Tibial artery (tissue), 4 donors: ENCODE data around the gene JAM2.

Experiments used
- DNase-seq, 2 donors: peaks; one replicate each; pipeline ENCODE4 v3.0.0-alpha.2; 2019
- H3K27ac ChIP-seq, 2 donors: fragments of 200-600 bp; sonication (generic) in 1 of 2; 1 replicate in 1 of 2; 2 replicates in 1 of 2; pipeline ENCODE4 v1.5.1; 2018 to 2019; ENCODE audit warnings: mild to moderate bottlenecking in 1 of 2
- H3K27me3 ChIP-seq, 2 donors: fragments of 200-600 bp; sonication (generic) in 1 of 2; one replicate each; pipeline versions ENCODE4 v1.5.1 to v1.6.0; 2016 to 2019
- H3K36me3 ChIP-seq, 3 donors: fragments of 200-600 bp; sonication (generic) in 2 of 3; one replicate each; pipeline ENCODE4 v1.5.1; 2016 to 2019; ENCODE audit warnings: mild to moderate bottlenecking in 2 of 3
- H3K4me1 ChIP-seq, 4 donors: fragments of 200-600 bp; sonication (generic) in 2 of 4; 1 replicate in 3 of 4; 2 replicates in 1 of 4; pipeline ENCODE4 v1.5.1; 2016 to 2019
- H3K4me3 ChIP-seq, 2 donors: fragments of 200-600 bp; sonication (generic) in 1 of 2; 1 replicate in 1 of 2; 2 replicates in 1 of 2; pipeline ENCODE4 v1.5.1; 2018 to 2019; ENCODE audit warnings: mild to moderate bottlenecking in 2 of 2
- H3K9me3 ChIP-seq, 3 donors: fragments of 200-600 bp; sonication (generic) in 1 of 3; one replicate each; pipeline ENCODE4 v1.5.1; 2016 to 2019
- intact Hi-C: fragments of 100-400 bp; cut with DNase I; formaldehyde crosslinking; loops from one replicate; pipeline ENCODE4 v1.15.0; 2023; ENCODE audit warnings: low total_unique reads
- TF ChIP-seq, protein P1 (sequence below), 2 experiments: fragments of 200-600 bp in 1 of 2; fragments of 450-650 bp in 1 of 2; IDR thresholded peaks; one replicate each; pipeline ENCODE4 v1.5.1; 2017 to 2019; ENCODE audit warnings: antibody characterized with exemption in 2 of 2, mild to moderate bottlenecking in 1 of 2, moderate library complexity in 1 of 2

The JAM2 gene

DNA sequence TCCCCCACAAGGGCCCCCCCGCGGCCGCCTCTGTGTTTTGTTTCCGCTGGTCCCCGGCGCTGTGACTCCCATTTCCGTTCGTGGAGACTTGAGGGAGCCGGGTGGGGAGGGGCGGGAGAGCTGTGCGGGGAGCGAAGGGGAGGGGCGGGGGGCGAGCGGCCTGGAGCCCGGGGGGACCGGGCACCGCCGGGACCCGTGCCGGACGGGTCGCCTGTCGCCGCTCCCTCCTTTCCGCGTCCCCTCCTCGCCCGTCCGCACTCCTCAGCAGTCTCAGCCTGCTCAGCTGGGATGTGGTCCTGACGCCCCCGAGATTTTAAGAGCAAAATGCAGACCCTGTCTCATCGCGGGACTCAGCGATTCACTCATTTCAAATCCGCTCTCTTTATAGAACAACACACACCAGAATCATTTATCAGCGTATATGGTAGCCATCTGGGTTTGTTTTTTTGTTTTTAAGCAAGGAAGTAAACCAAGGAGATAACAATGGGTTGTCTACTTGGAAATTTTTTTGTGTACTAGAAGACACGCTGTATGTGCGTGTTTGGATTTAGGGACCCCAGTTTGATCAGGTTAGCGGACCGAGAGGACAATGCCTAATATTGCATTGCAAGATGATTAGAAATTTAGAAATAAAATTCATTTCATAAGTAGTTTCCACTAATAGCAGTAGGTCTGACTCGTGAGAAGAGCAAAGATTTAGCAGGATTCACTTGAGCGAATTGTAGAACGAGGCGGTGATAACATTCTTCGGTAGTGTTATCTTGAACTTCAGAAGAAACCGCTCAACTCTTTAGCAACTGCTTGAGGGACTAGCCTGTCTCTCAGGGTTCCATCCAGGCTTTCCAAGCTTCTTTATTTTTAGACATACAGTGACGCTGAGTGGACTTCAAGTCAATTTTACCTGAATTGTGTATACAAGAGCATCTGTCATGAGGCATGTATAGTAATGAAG, 96.9 kb downstream of the JAM2 start:
- TF ChIP-seq, protein P1, sequence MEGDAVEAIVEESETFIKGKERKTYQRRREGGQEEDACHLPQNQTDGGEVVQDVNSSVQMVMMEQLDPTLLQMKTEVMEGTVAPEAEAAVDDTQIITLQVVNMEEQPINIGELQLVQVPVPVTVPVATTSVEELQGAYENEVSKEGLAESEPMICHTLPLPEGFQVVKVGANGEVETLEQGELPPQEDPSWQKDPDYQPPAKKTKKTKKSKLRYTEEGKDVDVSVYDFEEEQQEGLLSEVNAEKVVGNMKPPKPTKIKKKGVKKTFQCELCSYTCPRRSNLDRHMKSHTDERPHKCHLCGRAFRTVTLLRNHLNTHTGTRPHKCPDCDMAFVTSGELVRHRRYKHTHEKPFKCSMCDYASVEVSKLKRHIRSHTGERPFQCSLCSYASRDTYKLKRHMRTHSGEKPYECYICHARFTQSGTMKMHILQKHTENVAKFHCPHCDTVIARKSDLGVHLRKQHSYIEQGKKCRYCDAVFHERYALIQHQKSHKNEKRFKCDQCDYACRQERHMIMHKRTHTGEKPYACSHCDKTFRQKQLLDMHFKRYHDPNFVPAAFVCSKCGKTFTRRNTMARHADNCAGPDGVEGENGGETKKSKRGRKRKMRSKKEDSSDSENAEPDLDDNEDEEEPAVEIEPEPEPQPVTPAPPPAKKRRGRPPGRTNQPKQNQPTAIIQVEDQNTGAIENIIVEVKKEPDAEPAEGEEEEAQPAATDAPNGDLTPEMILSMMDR (IDR thresholded peaks at IDR 0.05), result no peak
- no peaks in the 10 kb centered on the region for H3K9me3 ChIP-seq
- H3K36me3 ChIP-seq, result peaks cover 0 to 4% (median 0%) of the 10 kb centered on the region in 3 donors
- H3K4me3 ChIP-seq, result peak overlapping the region; percentile 82 to 97
- DNase-seq, result peak; percentile 89 to 93
- H3K4me1 ChIP-seq, result peaks cover 0 to 45% (median 26%) of the 10 kb centered on the region in 4 donors
- intact Hi-C loops, result loop anchor here (10.0 kb wide), 2 partner anchors 131 to 439 kb away; partner anchors contain the start of genes APP and MRPL39
- H3K27me3 ChIP-seq, result no peaks in the 10 kb centered on the region
- peak overlapping the region; percentile 96 to 99 for H3K27ac ChIP-seq

DNA sequence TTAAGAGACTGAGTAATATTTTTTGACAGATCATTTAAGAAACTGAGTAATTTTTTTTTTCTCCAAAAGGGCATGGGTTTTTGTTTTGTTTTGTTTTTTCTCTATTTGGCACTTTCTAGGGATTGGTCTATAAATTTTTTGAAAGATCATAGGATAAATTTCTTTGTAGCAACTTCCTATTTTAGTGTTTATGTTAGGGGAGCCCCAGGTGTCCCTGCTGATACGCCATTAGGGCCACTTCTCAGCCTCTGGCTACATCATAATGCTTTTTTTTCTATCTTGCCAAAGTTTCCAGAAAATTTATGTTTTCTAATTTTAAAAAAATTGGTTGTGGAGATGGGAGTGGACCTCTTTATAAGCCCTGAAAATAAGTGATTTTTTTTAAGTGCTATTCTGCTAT, 98.4 kb downstream of the JAM2 start:
- TF ChIP-seq, protein P1 (IDR thresholded peaks at IDR 0.05), result no peak
- Histone ChIP-seq H3K9me3 (no peaks in the 10 kb centered on the region), H3K27ac (no peak overlapping the region), H3K4me3 (no peak overlapping the region), H3K36me3 (peaks cover 0 to under 1% (median 0%) of the 10 kb centered on the region in 3 donors), H3K27me3 (no peaks in the 10 kb centered on the region), H3K4me1 (peaks cover 0 to 35% (median 20%) of the 10 kb centered on the region in 4 donors)
- no peak for DNase-seq
- intact Hi-C loops, result loop anchor here (10.0 kb wide), 2 partner anchors 133 to 437 kb away; partner anchors contain the start of genes APP and MRPL39

DNA sequence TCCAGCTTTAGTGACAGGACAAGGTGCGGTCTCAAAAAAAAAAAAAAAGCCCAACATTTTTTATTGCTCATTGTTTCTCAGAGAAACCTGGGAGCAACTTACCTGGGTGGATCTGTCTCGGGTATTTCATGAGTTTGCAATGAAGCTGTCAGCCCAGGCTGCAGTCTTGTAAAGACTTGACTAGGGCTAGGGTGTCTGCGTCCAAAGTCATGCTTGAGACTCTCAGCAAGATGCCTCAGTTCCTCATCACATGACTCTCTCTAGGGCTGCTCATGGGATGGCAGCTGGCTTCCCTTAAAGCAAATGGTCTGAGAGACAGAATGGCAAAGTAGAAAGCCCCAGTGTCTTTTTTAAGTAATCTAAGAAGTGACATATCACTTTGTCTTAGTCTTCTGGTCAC, 103.8 kb downstream of the JAM2 start:
- DNase-seq, result no peak
- Histone ChIP-seq H3K4me1 (peaks cover 0 to 2% (median 0%) of the 10 kb centered on the region in 4 donors), H3K27ac (no peak overlapping the region), H3K4me3 (no peak overlapping the region), H3K9me3 (no peaks in the 10 kb centered on the region), H3K36me3 (peaks cover 0 to 18% (median 0%) of the 10 kb centered on the region in 3 donors), H3K27me3 (no peaks in the 10 kb centered on the region)
- TF ChIP-seq, protein P1 (IDR thresholded peaks at IDR 0.05), result no peak
- intact Hi-C loops, result no loop called here

DNA sequence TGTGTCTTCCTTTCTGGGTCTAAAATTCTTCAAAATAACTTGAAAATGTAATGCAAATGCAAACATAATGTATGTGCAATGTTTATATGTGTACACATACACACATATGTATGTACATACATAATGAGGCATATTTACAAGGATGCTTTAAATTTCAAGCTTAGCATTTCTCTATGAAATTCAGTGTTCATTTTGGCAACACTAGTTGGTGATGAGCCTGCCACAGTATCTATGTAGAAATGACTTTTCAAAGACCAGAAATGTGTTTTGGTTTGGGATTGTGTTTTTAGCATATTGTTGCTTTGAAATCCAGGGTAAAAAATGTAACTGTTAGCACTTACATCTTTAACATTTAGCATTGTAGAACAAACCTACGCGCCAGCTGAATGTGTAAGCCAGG, 105.8 kb downstream of the JAM2 start:
- Histone ChIP-seq H3K36me3 (peaks cover 7 to 31% (median 12%) of the 10 kb centered on the region in 3 donors), H3K27ac (no peak overlapping the region), H3K4me1 (no peaks in the 10 kb centered on the region), H3K27me3 (no peaks in the 10 kb centered on the region), H3K9me3 (no peaks in the 10 kb centered on the region), H3K4me3 (no peak overlapping the region)
- intact Hi-C loops, result no loop called here
- DNase-seq, result no peak
- TF ChIP-seq, protein P1 (IDR thresholded peaks at IDR 0.05), result no peak

DNA sequence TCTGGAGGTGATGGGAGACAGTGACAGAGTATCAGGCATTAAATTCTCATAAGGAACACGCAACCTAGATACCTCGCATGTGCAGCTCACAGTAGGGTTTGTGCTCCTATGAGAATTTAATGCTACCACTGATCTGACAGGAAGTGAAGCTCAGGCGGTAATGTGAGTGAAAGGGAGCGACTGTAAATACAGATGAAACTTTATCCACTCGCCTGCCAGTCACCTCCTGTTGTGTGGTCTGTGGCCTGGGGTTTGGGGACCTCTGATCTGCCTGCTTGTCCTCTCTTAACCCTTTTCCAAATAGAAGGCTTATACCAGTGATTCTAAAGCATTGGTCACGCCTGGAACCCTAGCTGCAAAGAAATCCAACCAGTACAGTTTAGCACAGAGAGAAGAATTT, 111.0 kb downstream of the JAM2 start:
- intact Hi-C loops, result no loop called here

More for the DNA sequence above, 111.0 kb downstream of the JAM2 start:
- no peaks in the 10 kb centered on the region for H3K27me3 ChIP-seq
- DNase-seq, result no peak
- H3K4me3 ChIP-seq, result no peak overlapping the region
- H3K27ac ChIP-seq, result no peak overlapping the region
- TF ChIP-seq, protein P1 (IDR thresholded peaks at IDR 0.05), result no peak
- H3K36me3 ChIP-seq, result peaks cover 24 to 52% (median 25%) of the 10 kb centered on the region in 3 donors
- H3K4me1 ChIP-seq, result no peaks in the 10 kb centered on the region
- H3K9me3 ChIP-seq, result no peaks in the 10 kb centered on the region
